Spleen (tissue), 7 donors: ENCODE data around the gene PRAMEF12.

Source experiments
- CTCF ChIP-seq, 11 experiments: fragments of 200-600 bp in 7 of 11; fragments of 450-650 bp in 4 of 11; sonication (generic) in 4 of 11; IDR thresholded peaks in 8 of 11; conservative IDR thresholded peaks in 3 of 11; 1 replicate in 7 of 11; 2 replicates in 4 of 11; pipeline versions ENCODE4 v1.4.0 to v1.8.0; 2016 to 2021; ENCODE audit warnings: antibody characterized with exemption in 11 of 11, inconsistent platforms in 4 of 11, mild to moderate bottlenecking in 1 of 11
- POLR2AphosphoS5 ChIP-seq, 3 donors: sonication (generic); formaldehyde crosslinking; IDR thresholded peaks; one replicate each; pipeline ENCODE4 v1.5.1; 2017; ENCODE audit warnings: antibody characterized with exemption in 3 of 3
- donor health status: DM: no; HTN: no; CAD: no; lungs with moderate emphysema.
- donor health status: DM: no; HTN: no; CAD: no.
- donor health status: DM: no; HTN: no; CAD: no.

GRCh38 chr1:12748778-12749355, 24.7 kb upstream of the PRAMEF12 start:
- TF ChIP-seq POLR2AphosphoS5 (IDR thresholded peaks at IDR 0.05) = no peak
- TF ChIP-seq CTCF (IDR thresholded peaks at IDR 0.05 in 8 of 11, conservative IDR thresholded peaks at IDR 0.05 in 3 of 11) = no peak
